ENCODE measurements around the gene ZNF302. TPM values are rescaled to one million over a fixed set of nuclear protein-coding genes. Genes with fewer than 3 reads are reported as not detected.
"Not testable (repeated sequence)": the region's sequence is repeated elsewhere in the genome, so short reads cannot be mapped to it uniquely, and the experiment has no call there.

The ZNF302 gene
- total RNA-seq, 1 donor from 2014 or later, result 16.5 TPM

- not testable (repeated sequence) for H3K4me3 ChIP-seq (ENCODE audit: insufficient read depth, low read depth, low read length); H3K4me2 ChIP-seq (ENCODE audit: low read length); H4K20me1 ChIP-seq (ENCODE audit: insufficient read depth, low read length); H3K79me2 ChIP-seq (ENCODE audit: insufficient read depth, low read length); H3K27me3 Mint-ChIP-seq (ENCODE audit: low read depth, unreplicated experiment); FAIRE-seq; H3K9me3 Mint-ChIP-seq (ENCODE audit: unreplicated experiment); DNase-seq (ENCODE audit: low read depth); H3K9me3 ChIP-seq (ENCODE audit: insufficient read depth, low read depth, low read length); H3K4me1 Mint-ChIP-seq (ENCODE audit: low read depth, unreplicated experiment); H2AFZ ChIP-seq (ENCODE audit: low read depth, low read length); H3K27ac ChIP-seq (ENCODE audit: low read depth, low read length); H3K36me3 ChIP-seq (ENCODE audit: insufficient read depth, low read length); H3K27ac Mint-ChIP-seq (ENCODE audit: unreplicated experiment); H3K9ac ChIP-seq (ENCODE audit: low read length); H3K36me3 Mint-ChIP-seq (ENCODE audit: low read depth, unreplicated experiment); H3K4me1 ChIP-seq (ENCODE audit: insufficient read depth, low read length); H3K27me3 ChIP-seq (ENCODE audit: insufficient read depth, low read length); H3K4me3 Mint-ChIP-seq (ENCODE audit: unreplicated experiment)
Observed at GRCh38 chr19:34668690-34669089, 8.8 kb upstream of the ZNF302 start.

DNA sequence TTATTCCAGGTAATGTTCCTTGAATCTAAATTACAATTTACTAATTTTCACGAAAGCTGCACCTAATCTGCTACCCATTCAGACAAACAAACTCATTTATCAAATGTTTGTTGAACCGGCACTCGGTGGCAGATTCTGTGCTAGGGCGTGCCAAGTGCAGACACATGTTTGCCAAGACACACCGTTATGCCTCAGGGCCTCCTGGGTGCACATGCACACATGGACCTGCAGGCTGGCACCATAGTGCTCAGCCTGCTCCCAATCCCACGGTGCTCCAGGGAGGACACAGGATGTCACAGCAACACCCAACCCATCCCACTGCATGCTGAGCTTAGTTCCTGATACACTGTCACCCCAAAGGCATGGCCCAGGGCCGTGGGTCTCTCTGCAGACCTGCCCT lies 8.2 kb upstream of the ZNF302 start:
- H3K4me3 ChIP-seq (ENCODE audit: insufficient read depth, low read depth, low read length), result no peak overlapping the region
- H4K20me1 ChIP-seq (ENCODE audit: insufficient read depth, low read length), result no peaks in the 10 kb centered on the region
- no peak overlapping the region for H3K27ac ChIP-seq (ENCODE audit: low read depth, low read length)
- H3K27me3 Mint-ChIP-seq (ENCODE audit: low read depth, unreplicated experiment), result no peaks in the 10 kb centered on the region
- no peaks in the 10 kb centered on the region for H3K4me1 ChIP-seq (ENCODE audit: insufficient read depth, low read length)
- no peaks in the 10 kb centered on the region for H3K27me3 ChIP-seq (ENCODE audit: insufficient read depth, low read length)
- TF ChIP-seq CTCF (IDR thresholded peaks at IDR 0.05; ENCODE audit: insufficient read depth, low read depth, low read length), result no peak
- no peak for TF ChIP-seq EZH2 (IDR thresholded peaks at IDR 0.05; ENCODE audit: insufficient read depth, low read length)
- no peak overlapping the region for H3K9ac ChIP-seq (ENCODE audit: low read length)
- H3K4me2 ChIP-seq (ENCODE audit: low read length), result no peak overlapping the region
- FAIRE-seq (no peak), DNase-seq (ENCODE audit: low read depth) (no peak)
- H3K27ac Mint-ChIP-seq (ENCODE audit: unreplicated experiment), result no peak overlapping the region
- H3K4me1 Mint-ChIP-seq (ENCODE audit: low read depth, unreplicated experiment), result no peaks in the 10 kb centered on the region
- no peaks in the 10 kb centered on the region for H3K9me3 ChIP-seq (ENCODE audit: insufficient read depth, low read depth, low read length)
- no peaks in the 10 kb centered on the region for H3K9me3 Mint-ChIP-seq (ENCODE audit: unreplicated experiment)
- no peaks in the 10 kb centered on the region for H3K36me3 ChIP-seq (ENCODE audit: insufficient read depth, low read length)
- H2AFZ ChIP-seq (ENCODE audit: low read depth, low read length), result no peak overlapping the region
- no peaks in the 10 kb centered on the region for H3K79me2 ChIP-seq (ENCODE audit: insufficient read depth, low read length)
- no peak overlapping the region for H3K4me3 Mint-ChIP-seq (ENCODE audit: unreplicated experiment)
- no peaks in the 10 kb centered on the region for H3K36me3 Mint-ChIP-seq (ENCODE audit: low read depth, unreplicated experiment)

DNA sequence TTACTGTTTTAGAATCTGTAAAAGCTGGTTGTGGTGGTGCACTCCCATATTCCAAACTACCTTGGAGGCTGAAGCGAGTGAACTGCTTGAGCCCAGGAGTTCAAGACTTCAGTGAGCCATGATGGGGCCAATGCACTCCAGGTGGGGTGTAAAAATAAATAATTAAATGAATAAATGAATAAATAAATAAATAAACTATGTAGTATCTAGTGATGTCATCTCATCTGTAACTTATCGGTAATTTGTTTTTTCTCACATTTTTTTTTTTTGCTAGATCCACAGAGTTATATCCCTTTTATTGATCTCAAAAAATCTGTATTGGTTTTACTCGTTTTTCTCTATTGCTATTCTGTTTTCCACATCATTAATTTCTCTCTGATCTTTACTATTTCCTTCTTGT lies 5.5 kb upstream of the ZNF302 start:
- no peak for FAIRE-seq

More for the DNA sequence above, 5.5 kb upstream of the ZNF302 start:
- Histone ChIP-seq H3K27me3 (ENCODE audit: insufficient read depth, low read length) (no peaks in the 10 kb centered on the region), H3K9ac (ENCODE audit: low read length) (no peak overlapping the region), H3K4me2 (ENCODE audit: low read length) (no peak overlapping the region), H3K4me1 (ENCODE audit: insufficient read depth, low read length) (peaks cover 4% of the 10 kb centered on the region), H3K36me3 (ENCODE audit: insufficient read depth, low read length) (no peaks in the 10 kb centered on the region), H3K79me2 (ENCODE audit: insufficient read depth, low read length) (no peaks in the 10 kb centered on the region), H3K9me3 (ENCODE audit: insufficient read depth, low read depth, low read length) (peaks cover 4% of the 10 kb centered on the region), H2AFZ (ENCODE audit: low read depth, low read length) (no peak overlapping the region), H3K4me3 (ENCODE audit: insufficient read depth, low read depth, low read length) (no peak overlapping the region), H4K20me1 (ENCODE audit: insufficient read depth, low read length) (no peaks in the 10 kb centered on the region), H3K27ac (ENCODE audit: low read depth, low read length) (no peak overlapping the region)
- peaks cover 2% of the 10 kb centered on the region for H3K4me1 Mint-ChIP-seq (ENCODE audit: low read depth, unreplicated experiment)
- H3K4me3 Mint-ChIP-seq (ENCODE audit: unreplicated experiment), result no peak overlapping the region
- H3K9me3 Mint-ChIP-seq (ENCODE audit: unreplicated experiment), result peaks cover 5% of the 10 kb centered on the region
- no peak overlapping the region for H3K27ac Mint-ChIP-seq (ENCODE audit: unreplicated experiment)
- no peak for DNase-seq (ENCODE audit: low read depth)
- no peaks in the 10 kb centered on the region for H3K27me3 Mint-ChIP-seq (ENCODE audit: low read depth, unreplicated experiment)
- H3K36me3 Mint-ChIP-seq (ENCODE audit: low read depth, unreplicated experiment), result peaks cover 3% of the 10 kb centered on the region
- no peak for TF ChIP-seq CTCF (IDR thresholded peaks at IDR 0.05; ENCODE audit: insufficient read depth, low read depth, low read length)
- TF ChIP-seq EZH2 (IDR thresholded peaks at IDR 0.05; ENCODE audit: insufficient read depth, low read length), result no peak
